ENCODE results near the gene TUBG1.

TUBG1 gene

GRCh38 chr17:42659079-42659931 lies 49.8 kb downstream of the TUBG1 start, which contains the start of gene TUBG2:
TUBG2 (plus strand) TSS chr17:42659284; CDS start chr17:42659504, 220 bp downstream.
- peak within 1 kb of the TSS; percentile 44 to 76 (median 57) for H3K4me3 ChIP-seq
- peak within 1 kb of the TSS in 20 of 21 experiments; percentile 12 to 84 (median 68) for H3K27ac ChIP-seq

- H3K27ac ChIP-seq = peak overlapping the region in 13 of 21 experiments; percentile 12 to 84 (median 76)
- peak overlapping the region; percentile 44 to 76 (median 57) for H3K4me3 ChIP-seq
Observed at GRCh38 chr17:42659932-42660274, 50.4 kb downstream of the TUBG1 start.

GRCh38 chr17:42660692-42661345 lies 51.3 kb downstream of the TUBG1 start:
- H3K4me3 ChIP-seq = no peak overlapping the region
- peak overlapping the region in 3 of 21 experiments; percentile 11 to 39 (median 22) for H3K27ac ChIP-seq
